ENCODE results near the gene TAF4.

Gene TAF4

DNA sequence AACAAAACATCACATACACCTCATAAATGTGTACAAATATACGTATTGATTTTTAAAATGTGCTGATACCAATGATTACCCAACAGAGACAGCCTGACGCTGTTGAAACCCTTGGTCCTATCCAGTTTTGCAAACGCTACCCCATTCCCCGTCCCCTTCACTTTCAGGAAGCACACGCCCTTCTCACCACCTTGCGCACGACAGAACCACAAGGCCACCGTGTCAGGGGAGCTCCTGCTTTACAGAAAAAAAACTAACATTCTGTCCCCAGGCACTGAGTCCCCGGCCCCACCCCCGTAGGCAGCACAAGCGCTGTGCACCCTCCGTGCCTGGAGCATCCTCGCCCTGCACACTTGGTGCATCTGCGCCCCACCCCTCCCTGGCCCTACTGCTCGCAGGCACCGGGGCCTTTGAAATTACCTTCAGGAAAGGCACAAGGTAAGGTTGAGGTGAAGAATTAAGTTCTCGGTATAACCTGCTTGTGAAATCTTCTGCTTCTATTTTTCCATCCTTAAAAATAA lies 58.5 kb downstream of the TAF4 start:
- H3K27ac ChIP-seq (ENCODE audit: low read depth, low read length): no peak overlapping the region
- H3K4me1 ChIP-seq (ENCODE audit: control insufficient read depth in 5 of 5, insufficient read depth in 5 of 5, low read length in 5 of 5): peaks cover 0 to 10% (median 6%) of the 10 kb centered on the region in 5 donors
- no peak overlapping the region for H3K4me3 ChIP-seq (ENCODE audit: low read depth in 1 of 5, low read length in 5 of 5)
- H3K36me3 ChIP-seq (ENCODE audit: control insufficient read depth in 5 of 5, insufficient read depth in 5 of 5, low read length in 5 of 5): peaks cover 2 to 84% (median 81%) of the 10 kb centered on the region in 5 donors
- no peak overlapping the region for H3K9ac ChIP-seq (ENCODE audit: low read length in 5 of 5)
- no peaks in the 10 kb centered on the region for H3K27me3 ChIP-seq (ENCODE audit: control insufficient read depth in 5 of 5, insufficient read depth in 4 of 5, low read length in 5 of 5)
- no peaks in the 10 kb centered on the region for H3K9me3 ChIP-seq (ENCODE audit: control insufficient read depth in 5 of 5, low read length in 5 of 5)

GRCh38 chr20:62006482-62006881 lies 59.2 kb downstream of the TAF4 start:
- H3K4me1 ChIP-seq (ENCODE audit: control insufficient read depth in 5 of 5, insufficient read depth in 5 of 5, low read length in 5 of 5): peaks cover 0 to 7% (median 6%) of the 10 kb centered on the region in 5 donors
- no peaks in the 10 kb centered on the region for H3K9me3 ChIP-seq (ENCODE audit: control insufficient read depth in 5 of 5, low read length in 5 of 5)
- no peaks in the 10 kb centered on the region for H3K27me3 ChIP-seq (ENCODE audit: control insufficient read depth in 5 of 5, insufficient read depth in 4 of 5, low read length in 5 of 5)
- H3K4me3 ChIP-seq (ENCODE audit: low read depth in 1 of 5, low read length in 5 of 5): no peak overlapping the region
- no peak overlapping the region for H3K27ac ChIP-seq (ENCODE audit: low read depth, low read length)
- no peak overlapping the region for H3K9ac ChIP-seq (ENCODE audit: low read length in 5 of 5)
- H3K36me3 ChIP-seq (ENCODE audit: control insufficient read depth in 5 of 5, insufficient read depth in 5 of 5, low read length in 5 of 5): peaks cover 2 to 84% (median 82%) of the 10 kb centered on the region in 5 donors

- H3K27ac ChIP-seq (ENCODE audit: low read depth, low read length): no peak overlapping the region
- H3K9ac ChIP-seq (ENCODE audit: low read length in 5 of 5): no peak overlapping the region
- H3K36me3 ChIP-seq (ENCODE audit: control insufficient read depth in 5 of 5, insufficient read depth in 5 of 5, low read length in 5 of 5): peaks cover 2 to 96% (median 92%) of the 10 kb centered on the region in 5 donors
- H3K9me3 ChIP-seq (ENCODE audit: control insufficient read depth in 5 of 5, low read length in 5 of 5): no peaks in the 10 kb centered on the region
- H3K27me3 ChIP-seq (ENCODE audit: control insufficient read depth in 5 of 5, insufficient read depth in 4 of 5, low read length in 5 of 5): no peaks in the 10 kb centered on the region
- no peak overlapping the region for H3K4me3 ChIP-seq (ENCODE audit: low read depth in 1 of 5, low read length in 5 of 5)
- H3K4me1 ChIP-seq (ENCODE audit: control insufficient read depth in 5 of 5, insufficient read depth in 5 of 5, low read length in 5 of 5): no peaks in the 10 kb centered on the region
These were observed 61.1 kb downstream of the TAF4 start for GRCh38 chr20:62004614-62005013.

DNA sequence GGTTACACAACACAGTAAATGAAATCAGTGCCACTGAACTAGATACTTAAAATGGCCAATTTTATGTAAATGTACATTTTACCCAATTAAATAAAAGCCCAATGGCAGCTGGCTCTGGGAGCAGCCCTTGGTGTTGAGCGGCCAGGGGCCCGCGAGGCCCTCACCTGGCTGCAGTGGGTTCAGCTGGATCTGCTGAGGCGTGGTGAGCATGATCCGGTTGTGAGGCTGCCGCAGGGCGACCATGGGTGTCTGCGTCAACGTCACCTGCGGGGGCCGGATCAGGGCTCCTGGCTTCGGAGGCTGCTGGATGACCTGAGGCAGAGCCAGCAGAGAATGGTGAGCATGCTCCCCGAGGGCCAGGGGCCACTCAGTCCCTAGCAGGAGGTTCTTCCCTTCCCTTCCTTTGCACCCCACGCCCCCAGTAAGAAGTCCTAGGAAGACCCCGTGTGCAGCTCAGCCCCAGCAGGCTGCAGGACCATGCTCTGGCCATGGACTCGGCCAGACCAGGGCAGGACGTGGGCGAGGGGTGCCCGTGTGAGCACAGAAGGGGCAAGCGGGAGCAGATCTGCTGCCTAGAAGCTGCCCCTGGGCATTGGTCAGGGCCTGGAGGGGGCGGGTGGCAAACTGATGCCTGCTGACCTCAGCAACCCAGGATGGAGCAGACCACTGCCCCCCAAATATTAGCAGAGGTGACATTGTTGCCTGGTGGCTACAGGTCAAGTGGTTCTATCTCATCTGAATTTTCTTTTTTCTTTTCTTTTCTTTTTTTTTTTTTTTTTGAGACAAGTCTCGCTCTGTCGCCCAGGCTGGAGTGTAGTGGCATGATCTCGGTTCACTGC lies 61.9 kb downstream of the TAF4 start:
- Histone ChIP-seq H3K36me3 (ENCODE audit: control insufficient read depth in 5 of 5, insufficient read depth in 5 of 5, low read length in 5 of 5) (peaks cover 2 to 96% (median 94%) of the 10 kb centered on the region in 5 donors), H3K27ac (ENCODE audit: low read depth, low read length) (no peak overlapping the region), H3K9ac (ENCODE audit: low read length in 5 of 5) (no peak overlapping the region), H3K9me3 (ENCODE audit: control insufficient read depth in 5 of 5, low read length in 5 of 5) (no peaks in the 10 kb centered on the region), H3K27me3 (ENCODE audit: control insufficient read depth in 5 of 5, insufficient read depth in 4 of 5, low read length in 5 of 5) (no peaks in the 10 kb centered on the region), H3K4me3 (ENCODE audit: low read depth in 1 of 5, low read length in 5 of 5) (no peak overlapping the region), H3K4me1 (ENCODE audit: control insufficient read depth in 5 of 5, insufficient read depth in 5 of 5, low read length in 5 of 5) (no peaks in the 10 kb centered on the region)

GRCh38 chr20:62002882-62003480 lies 62.7 kb downstream of the TAF4 start:
- H3K4me3 ChIP-seq (ENCODE audit: low read depth in 1 of 5, low read length in 5 of 5): no peak overlapping the region
- no peaks in the 10 kb centered on the region for H3K9me3 ChIP-seq (ENCODE audit: control insufficient read depth in 5 of 5, low read length in 5 of 5)
- H3K9ac ChIP-seq (ENCODE audit: low read length in 5 of 5): no peak overlapping the region
- no peaks in the 10 kb centered on the region for H3K4me1 ChIP-seq (ENCODE audit: control insufficient read depth in 5 of 5, insufficient read depth in 5 of 5, low read length in 5 of 5)
- no peak overlapping the region for H3K27ac ChIP-seq (ENCODE audit: low read depth, low read length)
- H3K27me3 ChIP-seq (ENCODE audit: control insufficient read depth in 5 of 5, insufficient read depth in 4 of 5, low read length in 5 of 5): no peaks in the 10 kb centered on the region
- H3K36me3 ChIP-seq (ENCODE audit: control insufficient read depth in 5 of 5, insufficient read depth in 5 of 5, low read length in 5 of 5): peaks cover 5 to 96% (median 93%) of the 10 kb centered on the region in 5 donors

GRCh38 chr20:62001178-62001715 lies 64.4 kb downstream of the TAF4 start:
- H3K4me3 ChIP-seq (ENCODE audit: low read depth in 1 of 5, low read length in 5 of 5): no peak overlapping the region
- no peaks in the 10 kb centered on the region for H3K27me3 ChIP-seq (ENCODE audit: control insufficient read depth in 5 of 5, insufficient read depth in 4 of 5, low read length in 5 of 5)
- peaks cover 11 to 97% (median 87%) of the 10 kb centered on the region in 5 donors for H3K36me3 ChIP-seq (ENCODE audit: control insufficient read depth in 5 of 5, insufficient read depth in 5 of 5, low read length in 5 of 5)
- H3K4me1 ChIP-seq (ENCODE audit: control insufficient read depth in 5 of 5, insufficient read depth in 5 of 5, low read length in 5 of 5): no peaks in the 10 kb centered on the region
- no peak overlapping the region for H3K9ac ChIP-seq (ENCODE audit: low read length in 5 of 5)
- no peaks in the 10 kb centered on the region for H3K9me3 ChIP-seq (ENCODE audit: control insufficient read depth in 5 of 5, low read length in 5 of 5)
- H3K27ac ChIP-seq (ENCODE audit: low read depth, low read length): no peak overlapping the region

- H3K4me3 ChIP-seq (ENCODE audit: low read depth in 1 of 5, low read length in 5 of 5): no peak overlapping the region
- no peaks in the 10 kb centered on the region for H3K27me3 ChIP-seq (ENCODE audit: control insufficient read depth in 5 of 5, insufficient read depth in 4 of 5, low read length in 5 of 5)
- no peaks in the 10 kb centered on the region for H3K9me3 ChIP-seq (ENCODE audit: control insufficient read depth in 5 of 5, low read length in 5 of 5)
- peaks cover 20 to 96% (median 85%) of the 10 kb centered on the region in 5 donors for H3K36me3 ChIP-seq (ENCODE audit: control insufficient read depth in 5 of 5, insufficient read depth in 5 of 5, low read length in 5 of 5)
- H3K27ac ChIP-seq (ENCODE audit: low read depth, low read length): no peak overlapping the region
- H3K9ac ChIP-seq (ENCODE audit: low read length in 5 of 5): no peak overlapping the region
- no peaks in the 10 kb centered on the region for H3K4me1 ChIP-seq (ENCODE audit: control insufficient read depth in 5 of 5, insufficient read depth in 5 of 5, low read length in 5 of 5)
These were observed 67.1 kb downstream of the TAF4 start for GRCh38 chr20:61998343-61999121.

DNA sequence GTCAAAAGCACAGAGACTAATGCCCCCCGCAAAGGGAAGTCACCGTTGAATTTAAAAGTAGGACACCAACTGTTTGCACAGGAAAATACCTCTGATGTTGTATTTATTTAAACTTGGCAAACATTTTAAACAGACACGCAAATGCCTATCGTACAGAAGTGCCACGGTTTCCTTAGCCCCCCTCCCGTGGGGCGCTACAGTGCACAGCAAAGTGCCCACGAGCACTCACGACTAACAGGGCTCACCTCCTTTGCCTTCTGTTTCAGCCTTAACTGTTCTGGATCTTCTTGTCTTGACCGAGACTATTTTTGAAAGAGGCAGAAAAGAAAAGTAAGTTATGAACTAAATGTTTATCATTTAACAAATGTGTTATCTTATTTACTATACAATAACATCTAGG lies 67.8 kb downstream of the TAF4 start:
- Histone ChIP-seq H3K27ac (ENCODE audit: low read depth, low read length) (no peak overlapping the region), H3K36me3 (ENCODE audit: control insufficient read depth in 5 of 5, insufficient read depth in 5 of 5, low read length in 5 of 5) (peaks cover 20 to 96% (median 85%) of the 10 kb centered on the region in 5 donors), H3K27me3 (ENCODE audit: control insufficient read depth in 5 of 5, insufficient read depth in 4 of 5, low read length in 5 of 5) (no peaks in the 10 kb centered on the region), H3K9me3 (ENCODE audit: control insufficient read depth in 5 of 5, low read length in 5 of 5) (peaks cover 0 to 4% (median 0%) of the 10 kb centered on the region in 5 donors), H3K4me1 (ENCODE audit: control insufficient read depth in 5 of 5, insufficient read depth in 5 of 5, low read length in 5 of 5) (no peaks in the 10 kb centered on the region), H3K9ac (ENCODE audit: low read length in 5 of 5) (no peak overlapping the region), H3K4me3 (ENCODE audit: low read depth in 1 of 5, low read length in 5 of 5) (no peak overlapping the region)

DNA sequence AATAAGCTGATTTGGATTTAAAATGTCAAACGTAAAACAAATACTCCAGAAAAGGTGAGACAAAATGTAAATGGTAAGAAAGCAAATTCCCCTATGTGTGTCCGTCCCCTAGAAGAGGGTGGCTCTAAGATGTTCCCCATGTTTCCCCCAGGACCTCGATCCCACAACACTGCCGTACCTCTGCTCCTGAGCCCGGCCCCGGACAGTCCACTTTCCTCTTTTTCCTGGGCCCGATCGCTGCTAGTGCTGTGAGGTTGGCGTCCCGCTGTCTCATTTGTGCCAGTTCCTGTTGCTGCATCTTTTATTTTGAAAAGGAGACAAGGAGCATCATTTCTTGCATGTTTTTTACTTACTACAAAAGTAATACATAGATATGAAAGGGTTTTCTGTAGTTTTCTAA lies 68.3 kb downstream of the TAF4 start:
- H3K36me3 ChIP-seq (ENCODE audit: control insufficient read depth in 5 of 5, insufficient read depth in 5 of 5, low read length in 5 of 5): peaks cover 20 to 96% (median 85%) of the 10 kb centered on the region in 5 donors
- H3K9ac ChIP-seq (ENCODE audit: low read length in 5 of 5): no peak overlapping the region
- no peak overlapping the region for H3K27ac ChIP-seq (ENCODE audit: low read depth, low read length)
- no peaks in the 10 kb centered on the region for H3K27me3 ChIP-seq (ENCODE audit: control insufficient read depth in 5 of 5, insufficient read depth in 4 of 5, low read length in 5 of 5)
- peaks cover 0 to 8% (median 3%) of the 10 kb centered on the region in 5 donors for H3K9me3 ChIP-seq (ENCODE audit: control insufficient read depth in 5 of 5, low read length in 5 of 5)
- no peaks in the 10 kb centered on the region for H3K4me1 ChIP-seq (ENCODE audit: control insufficient read depth in 5 of 5, insufficient read depth in 5 of 5, low read length in 5 of 5)
- no peak overlapping the region for H3K4me3 ChIP-seq (ENCODE audit: low read depth in 1 of 5, low read length in 5 of 5)

Data from subcutaneous abdominal adipose tissue (tissue), 5 donors.